PFSK-1 (cell line): ENCODE results near the gene IL34.

Experiments used
- POLR2AphosphoS5 ChIP-seq: IDR thresholded peaks from 2 replicates; pipeline ENCODE4 v1.6.1; 2012; ENCODE audit warnings: low read depth, mild to moderate bottlenecking, control low read depth, low read length, moderate library complexity
- TAF1 ChIP-seq: IDR thresholded peaks from 2 replicates; pipeline ENCODE4 v1.6.1; 2012; ENCODE audit warnings: low read length, control low read depth, borderline replicate concordance; ENCODE audit not compliant: insufficient read depth

GRCh38 chr16:70659546-70659945 is 13.2 kb downstream of the IL34 start:
- TF ChIP-seq TAF1 (no peak), POLR2AphosphoS5 (no peak)
